Hepatocyte (in vitro differentiated cells): ENCODE measurements around the gene LPP. TPM values are rescaled to one million over a fixed set of nuclear protein-coding genes. Genes with fewer than 3 reads are reported as not detected.

Source experiments
- DNase-seq: peaks from one replicate; pipeline ENCODE4 v3.0.0-alpha.2; 2016; ENCODE audit warnings: low spot score
- H2AFZ ChIP-seq: fragments of 200-600 bp; sonication (generic); 2 replicates; pipeline ENCODE4 v1.6.0; 2016; ENCODE audit warnings: antibody characterized with exemption, mild to moderate bottlenecking
- H3K27ac ChIP-seq: fragments of 200-600 bp; sonication (generic); 2 replicates; pipeline ENCODE4 v1.5.1; 2016; ENCODE audit warnings: mild to moderate bottlenecking
- H3K27me3 ChIP-seq: fragments of 200-600 bp; sonication (generic); 2 replicates; pipeline ENCODE4 v1.6.1; 2016
- H3K36me3 ChIP-seq: fragments of 200-600 bp; sonication (generic); replicated peaks from 2 replicates; pipeline ENCODE4 v1.5.1; 2016; ENCODE audit warnings: low read depth; ENCODE audit not compliant: insufficient read depth
- H3K4me1 ChIP-seq: fragments of 200-600 bp; sonication (generic); 2 replicates; pipeline ENCODE4 v1.5.1; 2016; ENCODE audit warnings: mild to moderate bottlenecking, moderate library complexity; ENCODE audit not compliant: insufficient read depth
- H3K4me2 ChIP-seq: fragments of 200-600 bp; sonication (generic); 2 replicates; pipeline ENCODE4 v1.6.0; 2016
- H3K4me3 ChIP-seq: fragments of 200-600 bp; sonication (generic); 2 replicates; pipeline ENCODE4 v1.5.1; 2016; ENCODE audit warnings: mild to moderate bottlenecking
- H3K79me2 ChIP-seq: fragments of 200-600 bp; sonication (generic); 2 replicates; pipeline ENCODE4 v1.6.0; 2017; ENCODE audit warnings: mild to moderate bottlenecking
- H3K9me2 ChIP-seq: fragments of 200-600 bp; sonication (generic); replicated peaks from 2 replicates; pipeline ENCODE4 v1.6.0; 2017; ENCODE audit warnings: mild to moderate bottlenecking; ENCODE audit not compliant: insufficient read depth
- H3K9me3 ChIP-seq: fragments of 200-600 bp; sonication (generic); 2 replicates; pipeline ENCODE4 v1.5.1; 2016; ENCODE audit warnings: low read depth, mild to moderate bottlenecking
- H4K20me1 ChIP-seq: fragments of 200-600 bp; sonication (generic); 2 replicates; pipeline ENCODE4 v1.6.0; 2016; ENCODE audit warnings: mild to moderate bottlenecking; ENCODE audit not compliant: insufficient read depth, poor library complexity, severe bottlenecking
- CTCF ChIP-seq: fragments of 200-600 bp; sonication (generic); IDR thresholded peaks from 2 replicates; pipeline ENCODE4 v1.5.1; 2016; ENCODE audit warnings: antibody characterized with exemption, mild to moderate bottlenecking; ENCODE audit not compliant: poor library complexity
- EZH2 ChIP-seq: fragments of 200-600 bp; sonication (generic); IDR thresholded peaks from 2 replicates; pipeline ENCODE4 v1.6.1; 2016; ENCODE audit warnings: antibody characterized with exemption, mild to moderate bottlenecking, borderline replicate concordance
- EZH2phosphoT487 ChIP-seq: fragments of 200-600 bp; sonication (generic); IDR thresholded peaks from one replicate; pipeline ENCODE4 v1.6.1; 2018; ENCODE audit warnings: antibody characterized with exemption, mild to moderate bottlenecking, low read depth, moderate library complexity; ENCODE audit not compliant: unreplicated experiment, severe bottlenecking
- WGBS: methylation state at CpG from one replicate; pipeline ENCODE4 v1.1.6; 2016; ENCODE audit warnings: low lambda C conversion rate; ENCODE audit errors: missing lambda C conversion rate; 5-methylcytosine and 5-hydroxymethylcytosine counted together
- polyA plus RNA-seq: library from polyadenylated mRNA; unstranded; fragments of >200 nt; fragmentation: Nextera tagmentation; extraction: Ambion mirVana; gene quantifications from 2 replicates; pipeline ENCODE4 v1.2.1, GENCODE V29; 2016
- total RNA-seq: library from RNA; depleted of rRNA; stranded (reverse); fragments of >200 nt; gene quantifications from 2 replicates; pipeline ENCODE4 v1.2.3, GENCODE V29; 2014

Gene LPP
- total and polyA plus RNA-seq, 2 experiments from 2014 or later: 53.2 to 73.8 TPM

GRCh38 chr3:188323067-188323842 lies 169.3 kb downstream of the LPP start:
- Histone ChIP-seq H3K27me3 (no peaks in the 10 kb centered on the region), H4K20me1 (no peaks in the 10 kb centered on the region), H3K36me3 (no peaks in the 10 kb centered on the region), H3K9me3 (no peaks in the 10 kb centered on the region), H3K9me2 (no peaks in the 10 kb centered on the region), H3K4me1 (no peaks in the 10 kb centered on the region), H2AFZ (no peak overlapping the region), H3K27ac (no peak overlapping the region), H3K79me2 (peaks cover 73% of the 10 kb centered on the region), H3K4me3 (no peak overlapping the region), H3K4me2 (no peak overlapping the region)
- no peak for DNase-seq
- 95% methylated on average over 6 of the region's 6 CpGs for WGBS
- TF ChIP-seq EZH2phosphoT487: no peak
- no peak for TF ChIP-seq EZH2
- no peak for TF ChIP-seq CTCF

- Histone ChIP-seq H4K20me1 (no peaks in the 10 kb centered on the region), H2AFZ (no peak overlapping the region), H3K9me3 (no peaks in the 10 kb centered on the region), H3K4me1 (no peaks in the 10 kb centered on the region), H3K36me3 (no peaks in the 10 kb centered on the region), H3K27me3 (no peaks in the 10 kb centered on the region), H3K79me2 (peaks cover 70% of the 10 kb centered on the region), H3K4me2 (no peak overlapping the region), H3K9me2 (no peaks in the 10 kb centered on the region), H3K27ac (no peak overlapping the region), H3K4me3 (no peak overlapping the region)
- TF ChIP-seq EZH2phosphoT487: no peak
- no peak for TF ChIP-seq CTCF
- no peak for TF ChIP-seq EZH2
- no peak for DNase-seq
- 95% methylated on average over 9 of the region's 9 CpGs for WGBS
Measured at GRCh38 chr3:188326111-188326510, 172.2 kb downstream of the LPP start.

- H3K4me2 ChIP-seq: no peak overlapping the region
- H2AFZ ChIP-seq: no peak overlapping the region
- no peaks in the 10 kb centered on the region for H3K9me2 ChIP-seq
- H3K4me3 ChIP-seq: no peak overlapping the region
- WGBS: 64% methylated on average over 4 of the region's 4 CpGs
- H3K27me3 ChIP-seq: no peaks in the 10 kb centered on the region
- no peaks in the 10 kb centered on the region for H3K36me3 ChIP-seq
- DNase-seq: no peak
- H3K27ac ChIP-seq: no peak overlapping the region
- H3K4me1 ChIP-seq: no peaks in the 10 kb centered on the region
- peaks cover 61% of the 10 kb centered on the region for H3K79me2 ChIP-seq
- H4K20me1 ChIP-seq: no peaks in the 10 kb centered on the region
- H3K9me3 ChIP-seq: no peaks in the 10 kb centered on the region
- TF ChIP-seq EZH2phosphoT487: no peak
Measured at GRCh38 chr3:188326968-188327367, 173.0 kb downstream of the LPP start.

GRCh38 chr3:188327433-188327832 lies 173.5 kb downstream of the LPP start:
- no peaks in the 10 kb centered on the region for H3K9me3 ChIP-seq
- no peak overlapping the region for H3K4me2 ChIP-seq
- H3K4me3 ChIP-seq: no peak overlapping the region
- no peak for DNase-seq
- 70% methylated on average over 2 of the region's 2 CpGs for WGBS
- H3K9me2 ChIP-seq: no peaks in the 10 kb centered on the region
- H3K27ac ChIP-seq: no peak overlapping the region
- no peaks in the 10 kb centered on the region for H3K27me3 ChIP-seq
- H3K79me2 ChIP-seq: peaks cover 57% of the 10 kb centered on the region
- H2AFZ ChIP-seq: no peak overlapping the region
- H3K36me3 ChIP-seq: no peaks in the 10 kb centered on the region
- no peaks in the 10 kb centered on the region for H3K4me1 ChIP-seq
- TF ChIP-seq EZH2 (no peak), CTCF (no peak), EZH2phosphoT487 (no peak)
- H4K20me1 ChIP-seq: no peaks in the 10 kb centered on the region
